Upper lobe of left lung (tissue), 6 donors: ENCODE data around the gene PLD5. TPM values are rescaled to one million over a fixed set of nuclear protein-coding genes. Genes with fewer than 3 reads are reported as not detected.

Source experiments
- ATAC-seq, 2 donors: fragments of 200-7000 bp; cut with Tn5 transposase; one replicate each; pipeline ENCODE4 v1.9.1; 2022; ENCODE audit warnings: mild to moderate bottlenecking in 2 of 2, moderate library complexity in 2 of 2; ENCODE audit not compliant: low FRiP score in 2 of 2
- DNase-seq, 2 donors: peaks; one replicate each; pipeline ENCODE4 v3.0.0-alpha.2; 2019 to 2020
- H3K27ac ChIP-seq, 4 donors: fragments of 200-600 bp; sonication (generic); one replicate each; pipeline ENCODE4 v1.5.1; 2016 to 2019
- H3K27me3 ChIP-seq, 4 donors: fragments of 200-600 bp; sonication (generic); one replicate each; pipeline ENCODE4 v1.5.1; 2017 to 2019
- H3K36me3 ChIP-seq, 4 donors: fragments of 200-600 bp; sonication (generic); one replicate each; pipeline ENCODE4 v1.5.1; 2016 to 2019
- H3K4me1 ChIP-seq, 4 donors: fragments of 200-600 bp; sonication (generic); one replicate each; pipeline ENCODE4 v1.5.1; 2018 to 2019
- H3K4me3 ChIP-seq, 4 donors: fragments of 200-600 bp; sonication (generic); one replicate each; pipeline ENCODE4 v1.5.1; 2017 to 2019; ENCODE audit warnings: mild to moderate bottlenecking in 2 of 4, moderate library complexity in 1 of 4
- H3K9me3 ChIP-seq, 4 donors: fragments of 200-600 bp; sonication (generic); one replicate each; pipeline ENCODE4 v1.5.1; 2018 to 2019
- CTCF ChIP-seq, 6 experiments: fragments of 450-650 bp in 4 of 6; fragments of 200-600 bp in 2 of 6; sonication (generic) in 2 of 6; IDR thresholded peaks; one replicate each; pipeline ENCODE4 v1.5.1; 2016 to 2019; ENCODE audit warnings: antibody characterized with exemption in 6 of 6
- EP300 ChIP-seq, 4 donors: sonication (generic); formaldehyde crosslinking; IDR thresholded peaks; one replicate each; pipeline ENCODE4 v1.5.1; 2017; ENCODE audit warnings: antibody characterized with exemption in 4 of 4, control low read depth in 2 of 4
- POLR2A ChIP-seq, 4 donors: fragments of 450-650 bp; IDR thresholded peaks; one replicate each; pipeline ENCODE4 v1.5.1; 2016 to 2017; ENCODE audit warnings: antibody characterized with exemption in 4 of 4, mild to moderate bottlenecking in 2 of 4
- POLR2AphosphoS5 ChIP-seq, 2 donors: sonication (generic); formaldehyde crosslinking; IDR thresholded peaks; one replicate each; pipeline ENCODE4 v1.5.1; 2017; ENCODE audit warnings: antibody characterized with exemption in 2 of 2
- WGBS, 2 donors: methylation state at CpG; one replicate each; pipeline ENCODE4 v1.1.5; 2017 to 2018; 5-methylcytosine and 5-hydroxymethylcytosine counted together
- total RNA-seq, 6 donors: library from RNA; depleted of rRNA in 4 of 6; stranded (reverse); fragments of >200 nt in 4 of 6; gene quantifications; one replicate each; pipeline versions ENCODE4 v1.1.0 to v1.2.1, GENCODE V29; 2016 to 2021
- donor health status: DM: no; HTN: no; CAD: no; lungs with moderate emphysema.
- donor health status: DM: no; HTN: yes; CAD: no; lungs with severe emphysema.

The PLD5 gene
- total RNA-seq, 6 donors from 2014 or later, result under 0.01 to 1.9 (median 0.67) TPM

GRCh38 chr1:242448910-242449645 lies 75.4 kb downstream of the PLD5 start:
- TF ChIP-seq EP300 (IDR thresholded peaks at IDR 0.05) (no peak), CTCF (IDR thresholded peaks at IDR 0.05) (no peak), POLR2AphosphoS5 (IDR thresholded peaks at IDR 0.05) (no peak), POLR2A (IDR thresholded peaks at IDR 0.05) (no peak)
- ATAC-seq (no peak), DNase-seq (no peak)
- Histone ChIP-seq H3K27ac (no peak overlapping the region), H3K36me3 (no peaks in the 10 kb centered on the region), H3K4me1 (no peaks in the 10 kb centered on the region), H3K27me3 (no peaks in the 10 kb centered on the region), H3K9me3 (no peaks in the 10 kb centered on the region), H3K4me3 (no peak overlapping the region)
- 36 to 43% methylated on average over 9 to 12 of the region's 12 CpGs for WGBS, 2 donors

GRCh38 chr1:242447689-242448088 lies 76.8 kb downstream of the PLD5 start:
- no peak for DNase-seq
- Histone ChIP-seq H3K9me3 (no peaks in the 10 kb centered on the region), H3K36me3 (no peaks in the 10 kb centered on the region), H3K27ac (no peak overlapping the region), H3K4me3 (no peak overlapping the region), H3K27me3 (no peaks in the 10 kb centered on the region), H3K4me1 (no peaks in the 10 kb centered on the region)
- ATAC-seq, result no peak
- WGBS, 2 donors, result 70% methylated on average over 7 of the region's 7 CpGs
- TF ChIP-seq CTCF (IDR thresholded peaks at IDR 0.05), result no peak

GRCh38 chr1:242440757-242441156 lies 83.7 kb downstream of the PLD5 start:
- H3K4me3 ChIP-seq, result no peak overlapping the region
- WGBS, 2 donors, result 68 to 97% methylated on average over 1 of the region's 1 CpG
- no peaks in the 10 kb centered on the region for H3K4me1 ChIP-seq
- no peak for DNase-seq
- H3K27ac ChIP-seq, result no peak overlapping the region
- TF ChIP-seq POLR2A (IDR thresholded peaks at IDR 0.05), result no peak
- TF ChIP-seq EP300 (IDR thresholded peaks at IDR 0.05), result no peak
- TF ChIP-seq CTCF (IDR thresholded peaks at IDR 0.05), result no peak
- no peak for TF ChIP-seq POLR2AphosphoS5 (IDR thresholded peaks at IDR 0.05)
- H3K27me3 ChIP-seq, result no peaks in the 10 kb centered on the region
- H3K36me3 ChIP-seq, result no peaks in the 10 kb centered on the region
- no peak for ATAC-seq
- no peaks in the 10 kb centered on the region for H3K9me3 ChIP-seq

- Histone ChIP-seq H3K36me3 (no peaks in the 10 kb centered on the region), H3K9me3 (no peaks in the 10 kb centered on the region), H3K4me3 (no peak overlapping the region), H3K27ac (no peak overlapping the region), H3K4me1 (no peaks in the 10 kb centered on the region), H3K27me3 (no peaks in the 10 kb centered on the region)
- 88 to 94% methylated on average over 2 of the region's 2 CpGs for WGBS, 2 donors
- TF ChIP-seq POLR2AphosphoS5 (IDR thresholded peaks at IDR 0.05) (no peak), EP300 (IDR thresholded peaks at IDR 0.05) (no peak), CTCF (IDR thresholded peaks at IDR 0.05) (no peak), POLR2A (IDR thresholded peaks at IDR 0.05) (no peak)
- no peak for ATAC-seq
- no peak for DNase-seq
Measured at GRCh38 chr1:242435200-242435599, 89.3 kb downstream of the PLD5 start.

GRCh38 chr1:242432491-242433095 lies 91.9 kb downstream of the PLD5 start:
- TF ChIP-seq EP300 (IDR thresholded peaks at IDR 0.05) (no peak), CTCF (IDR thresholded peaks at IDR 0.05) (no peak), POLR2A (IDR thresholded peaks at IDR 0.05) (no peak), POLR2AphosphoS5 (IDR thresholded peaks at IDR 0.05) (no peak)
- 58 to 78% methylated on average over 6 of the region's 6 CpGs for WGBS, 2 donors
- no peak overlapping the region for H3K27ac ChIP-seq

More at GRCh38 chr1:242432491-242433095, 91.9 kb downstream of the PLD5 start:
- Histone ChIP-seq H3K4me1 (no peaks in the 10 kb centered on the region), H3K27me3 (no peaks in the 10 kb centered on the region), H3K4me3 (no peak overlapping the region), H3K9me3 (no peaks in the 10 kb centered on the region), H3K36me3 (no peaks in the 10 kb centered on the region)
- ATAC-seq (no peak), DNase-seq (no peak)
